Neural crest cell (in vitro differentiated cells): ENCODE measurements around the gene SLC36A4. TPM values are rescaled to one million over a fixed set of nuclear protein-coding genes. Genes with fewer than 3 reads are reported as not detected.

ENCODE experiments used
- total RNA-seq: library from RNA; stranded (reverse); gene quantifications from 2 replicates; pipeline ENCODE4 v1.2.1, GENCODE V29; 2021

The SLC36A4 gene
- total RNA-seq, 1 donor from 2014 or later, result 34.4 TPM

Other genes with a start within 250 kb of the SLC36A4 start
- gene MTNR1B, start 228.3 kb downstream of the SLC36A4 start, total RNA-seq, result not detected in 2 replicates
- gene DEUP1, start 132.8 kb upstream of the SLC36A4 start, total RNA-seq, result 0.70 and 0.80 TPM in 2 replicates